SU-DHL-6 (cell line): ENCODE results near the gene CCL17.

ENCODE experiments used
- H2AFZ ChIP-seq: fragments of 200-600 bp; sonication (generic); 2 replicates; pipeline ENCODE4 v1.6.1; 2014; ENCODE audit warnings: low read depth, mild to moderate bottlenecking, moderate library complexity, mixed read lengths, antibody characterized with exemption, low read length; ENCODE audit not compliant: severe bottlenecking
- H3F3A ChIP-seq: fragments of 200-600 bp; shearing (Covaris generic); 2 replicates; pipeline ENCODE4 v1.6.0; 2016; ENCODE audit warnings: antibody characterized with exemption, mild to moderate bottlenecking; ENCODE audit not compliant: insufficient read depth
- H3K27ac ChIP-seq: fragments of 200-600 bp; sonication (generic); 2 replicates; pipeline ENCODE4 v1.5.1; 2016; ENCODE audit warnings: low read depth, mild to moderate bottlenecking, low read length, moderate library complexity, mixed read lengths
- H3K27me3 ChIP-seq: fragments of 200-600 bp; sonication (generic), shearing (Covaris generic); 2 replicates; pipeline ENCODE4 v1.6.0; 2014; ENCODE audit warnings: mild to moderate bottlenecking, low read length
- H3K36me3 ChIP-seq: fragments of 200-600 bp; sonication (generic); 2 replicates; pipeline ENCODE4 v1.6.1; 2014; ENCODE audit warnings: mild to moderate bottlenecking, low read length, mixed read lengths
- H3K4me2 ChIP-seq: fragments of 300-600, 200-600 bp; shearing (Covaris generic), sonication (generic); 2 replicates; pipeline ENCODE4 v1.6.0; 2014; ENCODE audit warnings: low read length, low read depth, mild to moderate bottlenecking; ENCODE audit not compliant: poor library complexity, severe bottlenecking
- H3K4me3 ChIP-seq: fragments of 200-600 bp; sonication (generic); 2 replicates; pipeline ENCODE4 v1.5.1; 2014; ENCODE audit warnings: antibody characterized with exemption, low read length, mild to moderate bottlenecking, mixed read lengths; ENCODE audit not compliant: insufficient read depth, poor library complexity, severe bottlenecking
- H3K79me2 ChIP-seq: fragments of 200-600 bp; sonication (generic); 2 replicates; pipeline ENCODE4 v1.6.1; 2014; ENCODE audit warnings: mild to moderate bottlenecking, low read length, moderate library complexity; ENCODE audit not compliant: insufficient read depth
- H3K9ac ChIP-seq: fragments of 200-600 bp; sonication (generic); 2 replicates; pipeline ENCODE4 v1.7.0; 2014; ENCODE audit warnings: mild to moderate bottlenecking, low read length
- H3K9me2 ChIP-seq: fragments of 200-600 bp; sonication (generic); replicated peaks from 2 replicates; pipeline ENCODE4 v1.6.1; 2014; ENCODE audit warnings: low read length; ENCODE audit not compliant: insufficient read depth
- H3K9me3 ChIP-seq: fragments of 200-600 bp; sonication (generic); 2 replicates; pipeline ENCODE4 v1.6.1; 2014; ENCODE audit warnings: low read length, mixed read lengths; ENCODE audit not compliant: insufficient read depth
- H4K20me1 ChIP-seq: fragments of 200-600 bp; sonication (generic); 2 replicates; pipeline ENCODE4 v1.6.1; 2014; ENCODE audit warnings: low read depth, mild to moderate bottlenecking, antibody characterized with exemption, low read length, moderate library complexity, mixed read lengths
- EZH2phosphoT487 ChIP-seq: fragments of 200-600 bp; sonication (generic), shearing (Covaris generic); conservative IDR thresholded peaks from 2 replicates; pipeline ENCODE4 v1.6.1; 2018; ENCODE audit warnings: mild to moderate bottlenecking, antibody characterized with exemption, low read length, moderate library complexity, mixed read lengths
- TF ChIP-seq, protein P1 (sequence below): fragments of 200-600 bp; sonication (generic); IDR thresholded peaks from one replicate; pipeline ENCODE4 v1.5.1; 2017; ENCODE audit warnings: antibody characterized with exemption, mild to moderate bottlenecking, low read length, moderate library complexity; ENCODE audit not compliant: insufficient read depth, poor library complexity, severe bottlenecking

CCL17 gene

DNA sequence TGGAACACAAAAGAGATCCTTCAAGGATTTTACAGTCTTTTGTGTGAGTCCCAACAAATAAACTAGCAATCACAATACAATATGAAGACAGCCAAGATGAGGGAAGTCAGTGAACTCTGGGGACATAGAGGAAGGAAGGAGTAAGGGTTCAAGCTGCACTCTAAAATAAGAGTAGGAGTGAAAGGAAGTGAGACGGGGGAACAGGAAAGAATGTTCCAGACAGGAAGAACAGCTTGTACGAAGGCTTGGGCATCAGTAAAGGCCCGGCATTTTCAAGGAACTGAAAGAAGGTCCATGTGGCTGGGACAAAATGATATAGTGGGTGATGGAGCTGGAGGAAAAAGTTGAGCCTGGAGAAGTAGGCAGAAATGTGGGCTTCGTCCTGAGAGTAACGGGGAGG lies 4.5 kb downstream of the CCL17 start:
- Histone ChIP-seq H3K4me2 (no peak overlapping the region), H3K36me3 (no peaks in the 10 kb centered on the region), H3K79me2 (no peaks in the 10 kb centered on the region), H3K27ac (no peak overlapping the region), H2AFZ (no peak overlapping the region), H3K4me3 (no peak overlapping the region), H3K9me3 (no peaks in the 10 kb centered on the region), H4K20me1 (no peaks in the 10 kb centered on the region), H3K27me3 (no peaks in the 10 kb centered on the region), H3F3A (no peaks in the 10 kb centered on the region), H3K9me2 (no peaks in the 10 kb centered on the region), H3K9ac (no peak overlapping the region)
- TF ChIP-seq EZH2phosphoT487, result no peak
- TF ChIP-seq, protein P1, sequence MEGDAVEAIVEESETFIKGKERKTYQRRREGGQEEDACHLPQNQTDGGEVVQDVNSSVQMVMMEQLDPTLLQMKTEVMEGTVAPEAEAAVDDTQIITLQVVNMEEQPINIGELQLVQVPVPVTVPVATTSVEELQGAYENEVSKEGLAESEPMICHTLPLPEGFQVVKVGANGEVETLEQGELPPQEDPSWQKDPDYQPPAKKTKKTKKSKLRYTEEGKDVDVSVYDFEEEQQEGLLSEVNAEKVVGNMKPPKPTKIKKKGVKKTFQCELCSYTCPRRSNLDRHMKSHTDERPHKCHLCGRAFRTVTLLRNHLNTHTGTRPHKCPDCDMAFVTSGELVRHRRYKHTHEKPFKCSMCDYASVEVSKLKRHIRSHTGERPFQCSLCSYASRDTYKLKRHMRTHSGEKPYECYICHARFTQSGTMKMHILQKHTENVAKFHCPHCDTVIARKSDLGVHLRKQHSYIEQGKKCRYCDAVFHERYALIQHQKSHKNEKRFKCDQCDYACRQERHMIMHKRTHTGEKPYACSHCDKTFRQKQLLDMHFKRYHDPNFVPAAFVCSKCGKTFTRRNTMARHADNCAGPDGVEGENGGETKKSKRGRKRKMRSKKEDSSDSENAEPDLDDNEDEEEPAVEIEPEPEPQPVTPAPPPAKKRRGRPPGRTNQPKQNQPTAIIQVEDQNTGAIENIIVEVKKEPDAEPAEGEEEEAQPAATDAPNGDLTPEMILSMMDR, result no peak

GRCh38 chr16:57409870-57410587 lies 5.5 kb downstream of the CCL17 start:
- no peak for TF ChIP-seq EZH2phosphoT487
- TF ChIP-seq, protein P1, result no peak

DNA sequence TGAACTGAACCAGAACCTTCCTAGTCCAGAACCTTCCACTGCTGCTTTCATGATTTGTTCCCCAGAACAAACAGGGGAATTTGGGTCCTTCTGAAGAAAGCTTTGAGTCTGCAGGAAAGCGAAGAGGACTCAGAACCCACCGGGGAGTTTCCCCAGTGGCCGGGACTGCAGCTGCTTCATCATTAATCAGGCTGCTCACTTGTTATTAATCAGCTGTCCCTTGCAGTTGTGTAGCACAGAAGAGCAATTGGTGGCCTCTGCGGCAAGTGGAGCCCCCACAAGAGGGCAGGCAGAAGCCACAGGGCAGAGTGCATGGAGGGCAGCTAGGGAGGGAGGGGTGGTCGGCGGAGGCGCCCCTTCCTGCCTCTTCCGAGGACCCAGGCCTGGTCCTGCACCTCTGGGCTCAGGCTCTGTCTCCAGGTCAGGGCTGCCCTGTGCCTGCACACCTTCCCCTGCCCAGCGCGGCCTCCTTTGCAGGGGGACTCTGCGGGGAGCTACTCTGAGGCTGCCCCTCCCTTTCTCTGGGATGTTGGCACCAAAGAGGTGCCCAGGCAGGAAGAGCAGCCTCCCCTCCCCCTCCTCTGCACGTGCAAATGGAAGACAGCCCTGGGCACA lies 6.9 kb downstream of the CCL17 start:
- no peak for TF ChIP-seq EZH2phosphoT487
- TF ChIP-seq, protein P1, result no peak
- Histone ChIP-seq H3K79me2 (no peaks in the 10 kb centered on the region), H2AFZ (no peak overlapping the region), H3K27ac (no peak overlapping the region), H4K20me1 (no peaks in the 10 kb centered on the region), H3F3A (no peaks in the 10 kb centered on the region), H3K4me3 (no peak overlapping the region), H3K36me3 (no peaks in the 10 kb centered on the region), H3K4me2 (no peak overlapping the region), H3K27me3 (no peaks in the 10 kb centered on the region), H3K9me3 (no peaks in the 10 kb centered on the region), H3K9ac (no peak overlapping the region), H3K9me2 (no peaks in the 10 kb centered on the region)

More at GRCh38 chr16:57409870-57410587, 5.5 kb downstream of the CCL17 start:
- no peak overlapping the region for H3K4me3 ChIP-seq
- no peaks in the 10 kb centered on the region for H3K9me2 ChIP-seq
- no peak overlapping the region for H3K9ac ChIP-seq
- no peak overlapping the region for H3K4me2 ChIP-seq
- no peaks in the 10 kb centered on the region for H4K20me1 ChIP-seq
- H3F3A ChIP-seq, result no peaks in the 10 kb centered on the region
- H3K27ac ChIP-seq, result no peak overlapping the region
- H2AFZ ChIP-seq, result no peak overlapping the region
- H3K79me2 ChIP-seq, result no peaks in the 10 kb centered on the region
- no peaks in the 10 kb centered on the region for H3K27me3 ChIP-seq
- no peaks in the 10 kb centered on the region for H3K36me3 ChIP-seq
- H3K9me3 ChIP-seq, result no peaks in the 10 kb centered on the region
